Peyer's patch (tissue), 4 donors: ENCODE measurements around the gene SHCBP1L.

ENCODE experiments used
- CTCF ChIP-seq, 6 experiments: fragments of 450-650 bp in 4 of 6; fragments of 200-600 bp in 2 of 6; sonication (generic) in 1 of 6; IDR thresholded peaks; one replicate each; pipeline ENCODE4 v1.5.1; 2017 to 2019; ENCODE audit warnings: antibody characterized with exemption in 6 of 6, mild to moderate bottlenecking in 3 of 6, moderate library complexity in 1 of 6
- POLR2A ChIP-seq, 2 donors: fragments of 450-650 bp; IDR thresholded peaks; one replicate each; pipeline ENCODE4 v1.5.1; 2017; ENCODE audit warnings: antibody characterized with exemption in 2 of 2, mild to moderate bottlenecking in 2 of 2, moderate library complexity in 2 of 2

- TF ChIP-seq POLR2A (IDR thresholded peaks at IDR 0.05), result no peak
- TF ChIP-seq CTCF (IDR thresholded peaks at IDR 0.05), result no peak
Observed at GRCh38 chr1:182925661-182926060, 27.3 kb downstream of the SHCBP1L start.
